B cell (primary cell): ENCODE results near the gene DNAJA3. TPM values are rescaled to one million over a fixed set of nuclear protein-coding genes. Genes with fewer than 3 reads are reported as not detected.

Experiments used
- ATAC-seq: fragments of 200-7000 bp; cut with Tn5 transposase; one replicate; pipeline ENCODE4 v1.10.0; 2021; ENCODE audit warnings: low read depth, mild to moderate bottlenecking, moderate number of reproducible peaks, moderate library complexity
- CTCF ChIA-PET: fragments of 350-600 bp; sonication (Branson Sonifier 250); formaldehyde crosslinking; loops from one replicate; lab custom pipeline; 2021; ENCODE audit warnings: antibody characterized with exemption, inconsistent platforms; lab: Charles Lee
- POLR2A ChIA-PET: fragments of 350-600 bp; sonication (Branson Sonifier 250); formaldehyde crosslinking; loops from one replicate; lab custom pipeline; 2021; ENCODE audit warnings: antibody characterized with exemption; lab: Charles Lee
- DNase-seq: peaks from one replicate; pipeline ENCODE4 v3.0.0; 2013
- H2AFZ ChIP-seq: 2 replicates; pipeline ENCODE4 v1.6.1; 2012; ENCODE audit warnings: mild to moderate bottlenecking, low read depth, low read length; ENCODE audit not compliant: insufficient read depth, poor library complexity, severe bottlenecking
- H3K27ac ChIP-seq, 2 donors: 1 replicate in 1 of 2; 2 replicates in 1 of 2; pipeline ENCODE4 v1.5.1; 2012 to 2013; ENCODE audit warnings: low read length in 2 of 2, mild to moderate bottlenecking in 2 of 2, moderate library complexity in 1 of 2
- H3K27me3 ChIP-seq, 4 experiments: fragments of 200-600 bp in 1 of 4; sonication (generic) in 1 of 4; replicated peaks in 1 of 4; 1 replicate in 2 of 4; 2 replicates in 2 of 4; pipeline versions ENCODE4 v1.6.1 to v1.7.0; 2013 to 2016; ENCODE audit warnings: low read length in 3 of 4, mild to moderate bottlenecking in 2 of 4, mixed read lengths in 1 of 4, moderate library complexity in 1 of 4; ENCODE audit not compliant: insufficient read depth in 4 of 4, control insufficient read depth in 3 of 4; ENCODE audit errors: control extremely low read depth in 1 of 4
- H3K36me3 ChIP-seq, 2 experiments: replicated peaks in 1 of 2; 1 replicate in 1 of 2; 2 replicates in 1 of 2; pipeline versions ENCODE4 v1.6.1 to v1.7.1; 2013; ENCODE audit warnings: low read length in 1 of 2; ENCODE audit not compliant: insufficient read depth in 2 of 2, control insufficient read depth in 1 of 2; ENCODE audit errors: control extremely low read depth in 1 of 2, extremely low read depth in 1 of 2
- H3K4me1 ChIP-seq, 2 donors: fragments of 200-600 bp in 1 of 2; sonication (generic) in 1 of 2; 1 replicate in 1 of 2; 2 replicates in 1 of 2; pipeline versions ENCODE4 v1.5.1 to v1.6.1; 2013 to 2017; ENCODE audit warnings: low read length in 2 of 2; ENCODE audit not compliant: control insufficient read depth in 2 of 2, insufficient read depth in 2 of 2
- H3K4me2 ChIP-seq: replicated peaks from 2 replicates; pipeline ENCODE3; 2012; ENCODE audit warnings: mild to moderate bottlenecking, low read depth, low read length; ENCODE audit not compliant: poor library complexity, severe bottlenecking
- H3K4me3 ChIP-seq, 5 experiments: fragments of 200-600 bp in 1 of 5; sonication (generic) in 1 of 5; 1 replicate in 3 of 5; 2 replicates in 2 of 5; pipeline versions ENCODE4 v1.5.1 to v1.7.0; 2011 to 2016; ENCODE audit warnings: low read length in 4 of 5, mild to moderate bottlenecking in 4 of 5, low read depth in 2 of 5, control low read depth in 1 of 5, moderate library complexity in 1 of 5; ENCODE audit not compliant: insufficient read depth in 1 of 5; ENCODE audit errors: control extremely low read depth in 1 of 5, extremely low read depth in 1 of 5
- H3K79me2 ChIP-seq: fragments of 200-600 bp; sonication (generic); one replicate; pipeline ENCODE4 v1.6.0; 2016; ENCODE audit warnings: low read length; ENCODE audit not compliant: control insufficient read depth, insufficient read depth
- H3K9ac ChIP-seq: fragments of 200-600 bp; sonication (generic); 2 replicates; pipeline ENCODE4 v1.6.1; 2017; ENCODE audit warnings: mild to moderate bottlenecking, low read length, moderate library complexity
- H3K9me3 ChIP-seq, 3 donors: one replicate each; pipeline versions ENCODE4 v1.6.1 to v1.7.1; 2013; ENCODE audit warnings: low read length in 2 of 3; ENCODE audit not compliant: control insufficient read depth in 2 of 3, insufficient read depth in 1 of 3; ENCODE audit errors: control extremely low read depth in 1 of 3
- H4K20me1 ChIP-seq: 2 replicates; pipeline ENCODE4 v1.6.0; 2012; ENCODE audit warnings: mild to moderate bottlenecking, low read length; ENCODE audit not compliant: insufficient read depth, control insufficient read depth, poor library complexity, severe bottlenecking
- H3K27ac Mint-ChIP-seq: one replicate; pipeline ENCODE4 v1.8.0; 2021; ENCODE audit warnings: mixed read lengths
- H3K27me3 Mint-ChIP-seq: one replicate; pipeline ENCODE4 v1.8.0; 2021; ENCODE audit warnings: mixed read lengths
- H3K4me1 Mint-ChIP-seq: one replicate; pipeline ENCODE4 v1.8.0; 2021; ENCODE audit warnings: mixed read lengths
- H3K4me3 Mint-ChIP-seq: one replicate; pipeline ENCODE4 v1.8.0; 2021; ENCODE audit warnings: mixed read lengths
- H3K9me3 Mint-ChIP-seq: one replicate; pipeline ENCODE4 v1.8.0; 2022; ENCODE audit warnings: mixed read lengths; ENCODE audit not compliant: insufficient read depth
- EZH2 ChIP-seq: IDR thresholded peaks from 2 replicates; pipeline ENCODE4 v1.6.1; 2012; ENCODE audit warnings: borderline replicate concordance, low read depth, mild to moderate bottlenecking, moderate library complexity, low read length; ENCODE audit not compliant: insufficient read depth, poor library complexity, severe bottlenecking
- WGBS: methylation state at CpG from one replicate; pipeline ENCODE4 v1.1.5; 2013; ENCODE audit warnings: missing lambda C conversion rate; ENCODE audit not compliant: insufficient coverage; 5-methylcytosine and 5-hydroxymethylcytosine counted together
- intact Hi-C: fragments of 100-400 bp; cut with micrococcal nuclease; formaldehyde crosslinking; loops from one replicate; pipeline ENCODE4 v1.10.0; 2022
- polyA plus RNA-seq: library from polyadenylated mRNA; depleted of rRNA; stranded (reverse); fragments of >200 nt; gene quantifications from 2 replicates; pipeline ENCODE4 v1.2.3, GENCODE V29; 2012
- total RNA-seq, 2 donors: library from RNA; stranded (reverse); fragments of 120-200 nt in 1 of 2; gene quantifications; 1 replicate in 1 of 2; 2 replicates in 1 of 2; pipeline versions ENCODE4 v1.2.3 to v1.2.4, GENCODE V29; 2013 to 2022
- TF ChIP-seq, protein P1 (sequence below): fragments of 200-600 bp; IDR thresholded peaks from one replicate; pipeline ENCODE4 v1.8.0; 2022; ENCODE audit warnings: antibody characterized with exemption, mild to moderate bottlenecking

The DNAJA3 gene
- total and polyA plus RNA-seq, 2 donors (not counting 1 experiment from before 2014, with no cell fraction given) = 59.3 to 67.7 TPM

DNA sequence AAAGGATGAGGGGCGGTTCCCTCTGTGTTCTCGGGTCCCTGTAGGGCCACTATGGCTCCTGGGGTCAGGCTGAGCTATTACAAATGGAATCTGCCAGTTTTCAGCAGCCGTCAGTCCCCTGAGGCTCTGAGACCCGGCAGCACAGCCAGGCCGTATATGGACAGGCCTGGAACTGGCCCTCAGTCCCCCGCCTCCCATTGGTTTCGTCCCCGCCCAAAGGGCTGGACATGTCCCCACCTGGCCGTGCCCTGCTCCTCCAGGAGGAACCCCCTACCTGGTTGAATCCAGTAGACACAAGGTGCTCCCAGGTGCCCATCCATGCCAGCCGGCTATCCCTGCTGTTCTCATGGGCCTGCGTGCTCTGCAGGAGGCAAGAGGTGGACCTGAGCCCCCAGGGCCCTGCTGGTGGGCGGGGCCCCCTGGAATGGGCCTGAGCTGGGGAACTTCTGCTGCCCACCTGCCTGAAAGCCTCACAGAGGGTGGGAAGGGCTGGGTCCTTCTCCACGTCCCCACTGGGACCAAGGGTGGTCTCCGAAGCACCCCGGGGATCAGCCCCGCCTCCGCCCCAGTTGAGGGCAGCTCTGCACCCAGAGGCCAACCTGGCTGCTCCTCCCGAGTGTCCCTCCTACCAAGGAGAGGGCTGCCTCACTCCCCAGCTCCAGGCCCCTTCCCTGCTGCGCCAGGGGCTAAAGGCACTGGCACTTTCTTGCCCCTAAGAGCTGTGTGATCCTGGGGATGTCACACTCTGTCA is 37.2 kb upstream of the DNAJA3 start:
- Histone ChIP-seq H3K4me3 (no peak overlapping the region), H3K79me2 (peaks cover 61% of the 10 kb centered on the region), H3K4me2 (no peak overlapping the region), H3K4me1 (no peaks in the 10 kb centered on the region), H4K20me1 (peaks cover 99% of the 10 kb centered on the region), H3K9ac (no peak overlapping the region), H3K27ac (no peak overlapping the region), H3K27me3 (no peaks in the 10 kb centered on the region), H3K36me3 (peaks cover 3 to 88% of the 10 kb centered on the region in 2 experiments), H2AFZ (no peak overlapping the region), H3K9me3 (no peaks in the 10 kb centered on the region)
- intact Hi-C loops = no loop called here
- Mint-ChIP-seq H3K27ac (no peak overlapping the region), H3K27me3 (no peaks in the 10 kb centered on the region), H3K9me3 (no peaks in the 10 kb centered on the region), H3K4me1 (no peaks in the 10 kb centered on the region), H3K4me3 (no peak overlapping the region)
- POLR2A ChIA-PET = no interaction called here
- ATAC-seq (no peak), DNase-seq (no peak)
- TF ChIP-seq, protein P1, sequence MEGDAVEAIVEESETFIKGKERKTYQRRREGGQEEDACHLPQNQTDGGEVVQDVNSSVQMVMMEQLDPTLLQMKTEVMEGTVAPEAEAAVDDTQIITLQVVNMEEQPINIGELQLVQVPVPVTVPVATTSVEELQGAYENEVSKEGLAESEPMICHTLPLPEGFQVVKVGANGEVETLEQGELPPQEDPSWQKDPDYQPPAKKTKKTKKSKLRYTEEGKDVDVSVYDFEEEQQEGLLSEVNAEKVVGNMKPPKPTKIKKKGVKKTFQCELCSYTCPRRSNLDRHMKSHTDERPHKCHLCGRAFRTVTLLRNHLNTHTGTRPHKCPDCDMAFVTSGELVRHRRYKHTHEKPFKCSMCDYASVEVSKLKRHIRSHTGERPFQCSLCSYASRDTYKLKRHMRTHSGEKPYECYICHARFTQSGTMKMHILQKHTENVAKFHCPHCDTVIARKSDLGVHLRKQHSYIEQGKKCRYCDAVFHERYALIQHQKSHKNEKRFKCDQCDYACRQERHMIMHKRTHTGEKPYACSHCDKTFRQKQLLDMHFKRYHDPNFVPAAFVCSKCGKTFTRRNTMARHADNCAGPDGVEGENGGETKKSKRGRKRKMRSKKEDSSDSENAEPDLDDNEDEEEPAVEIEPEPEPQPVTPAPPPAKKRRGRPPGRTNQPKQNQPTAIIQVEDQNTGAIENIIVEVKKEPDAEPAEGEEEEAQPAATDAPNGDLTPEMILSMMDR = no peak
- no peak for TF ChIP-seq EZH2
- CTCF ChIA-PET = no interaction called here
- 91% methylated on average over 18 of the region's 19 CpGs for WGBS
